Keratinocyte (primary cell): Measurements from ENCODE around the gene CNOT4. TPM values are rescaled to one million over a fixed set of nuclear protein-coding genes. Genes with fewer than 3 reads are reported as not detected.

Source experiments
- DNase-seq: peaks from one replicate; pipeline ENCODE4 v3.0.0-alpha.2; 2011; ENCODE audit warnings: low read depth, missing footprints, low spot score
- FAIRE-seq: peaks from 2 replicates; lab custom pipeline; 2011; peaks lifted over from hg19 to GRCh38; lab: Jason Lieb, UNC
- H2AFZ ChIP-seq: 2 replicates; pipeline ENCODE4 v1.6.0; 2012; ENCODE audit warnings: low read length, control low read depth, inconsistent platforms; ENCODE audit not compliant: control insufficient read depth
- H3K27ac ChIP-seq: 2 replicates; pipeline ENCODE4 v1.5.1; 2011; ENCODE audit warnings: low read length; ENCODE audit not compliant: control insufficient read depth, insufficient read depth
- H3K27me3 ChIP-seq: 3 replicates; pipeline ENCODE4 v1.6.0; 2011; ENCODE audit warnings: low read length; ENCODE audit not compliant: control insufficient read depth, insufficient read depth; ENCODE audit errors: extremely low read depth
- H3K36me3 ChIP-seq, 2 experiments: 2 replicates in 1 of 2; 3 replicates in 1 of 2; pipeline ENCODE4 v1.5.1; 2011; ENCODE audit warnings: low read length in 2 of 2, mild to moderate bottlenecking in 1 of 2; ENCODE audit not compliant: control insufficient read depth in 2 of 2, insufficient read depth in 2 of 2; ENCODE audit errors: extremely low read depth in 1 of 2
- H3K4me1 ChIP-seq: 3 replicates; pipeline ENCODE4 v1.5.1; 2011; ENCODE audit warnings: low read length; ENCODE audit not compliant: control insufficient read depth, insufficient read depth; ENCODE audit errors: extremely low read depth
- H3K4me2 ChIP-seq: 3 replicates; pipeline ENCODE4 v1.6.0; 2011; ENCODE audit warnings: low read depth, low read length; ENCODE audit not compliant: control insufficient read depth, insufficient read depth; ENCODE audit errors: extremely low read depth
- H3K4me3 ChIP-seq, 3 experiments: fragments of 200-600 bp in 1 of 3; sonication (generic) in 1 of 3; 2 replicates in 2 of 3; 3 replicates in 1 of 3; pipeline ENCODE4 v1.5.1; 2011 to 2016; ENCODE audit warnings: low read length in 3 of 3, mild to moderate bottlenecking in 3 of 3, control low read depth in 2 of 3, inconsistent platforms in 1 of 3, low read depth in 1 of 3, mixed read lengths in 1 of 3, mixed run types in 1 of 3, moderate library complexity in 1 of 3; ENCODE audit not compliant: control insufficient read depth in 2 of 3, insufficient read depth in 2 of 3; ENCODE audit errors: extremely low read depth in 1 of 3
- H3K79me2 ChIP-seq: 2 replicates; pipeline ENCODE4 v1.6.0; 2012; ENCODE audit warnings: low read length; ENCODE audit not compliant: control insufficient read depth, insufficient read depth
- H3K9ac ChIP-seq: 3 replicates; pipeline ENCODE4 v1.6.0; 2011; ENCODE audit warnings: low read length; ENCODE audit not compliant: control insufficient read depth, insufficient read depth; ENCODE audit errors: extremely low read depth
- H3K9me1 ChIP-seq: 3 replicates; pipeline ENCODE4 v1.6.0; 2011; ENCODE audit warnings: low read length; ENCODE audit not compliant: control insufficient read depth, insufficient read depth; ENCODE audit errors: extremely low read depth
- H3K9me3 ChIP-seq: 2 replicates; pipeline ENCODE4 v1.5.1; 2012; ENCODE audit warnings: low read depth, low read length; ENCODE audit not compliant: control insufficient read depth
- H4K20me1 ChIP-seq: 3 replicates; pipeline ENCODE4 v1.6.0; 2011; ENCODE audit warnings: low read length; ENCODE audit not compliant: control insufficient read depth, insufficient read depth; ENCODE audit errors: extremely low read depth
- CTCF ChIP-seq, 3 experiments: IDR thresholded peaks in 1 of 3; conservative IDR thresholded peaks in 1 of 3; optimal IDR thresholded peaks in 1 of 3; 2 replicates in 2 of 3; 3 replicates in 1 of 3; pipeline versions ENCODE3 to v1.5.1; 2011; ENCODE audit warnings: low read length in 3 of 3, mild to moderate bottlenecking in 3 of 3, moderate library complexity in 2 of 3, control low read depth in 1 of 3, inconsistent platforms in 1 of 3; ENCODE audit not compliant: insufficient read depth in 2 of 3; ENCODE audit errors: extremely low read depth in 1 of 3
- EZH2 ChIP-seq: IDR thresholded peaks from one replicate; pipeline ENCODE4 v1.6.1; 2012; ENCODE audit warnings: inconsistent platforms, mild to moderate bottlenecking, low read length, moderate library complexity
- dilution Hi-C: fragments of 300-500 bp; cut with MboI; formaldehyde crosslinking; loops from one replicate; pipeline ENCODE4 v1.7.0; 2020; ENCODE audit warnings: low sequenced_read_pairs; ENCODE audit not compliant: extremely low pct_ligation_motif_present
- polyA plus RNA-seq, 5 experiments: library from polyadenylated mRNA; depleted of rRNA in 3 of 5; stranded (reverse) in 3 of 5; stranded (forward) in 1 of 5; unstranded in 1 of 5; fragments of >200 nt; gene quantifications; 1 replicate in 1 of 5; 2 replicates in 3 of 5; 3 replicates in 1 of 5; pipeline versions ENCODE4 v1.2.1 to v1.2.3, GENCODE V29; 2011 to 2012; ENCODE audit warnings: missing spikeins in 2 of 5, low read depth in 1 of 5, low replicate concordance in 1 of 5

CNOT4 gene
- polyA plus RNA-seq, 1 donor (not counting 4 experiments of a cell fraction or from before 2014, with no cell fraction given) = 11.4 TPM

GRCh38 chr7:135430626-135431025, 79.3 kb downstream of the CNOT4 start:
- TF ChIP-seq EZH2 = no peak
- no peak for TF ChIP-seq CTCF (optimal IDR thresholded peaks at IDR 0.05 in 1 of 3, IDR thresholded peaks at IDR 0.05 in 1 of 3, conservative IDR thresholded peaks at IDR 0.05 in 1 of 3; ENCODE audit: extremely low read depth in 1 of 3, insufficient read depth in 2 of 3, low read length in 3 of 3)
- Histone ChIP-seq H3K4me3 (no peak overlapping the region), H3K36me3 (peaks cover 3% of the 10 kb centered on the region in 2 experiments), H3K4me1 (no peaks in the 10 kb centered on the region), H2AFZ (no peak overlapping the region), H3K79me2 (peaks cover 15% of the 10 kb centered on the region), H3K4me2 (no peak overlapping the region), H3K9me1 (no peaks in the 10 kb centered on the region), H3K27me3 (no peaks in the 10 kb centered on the region), H4K20me1 (no peaks in the 10 kb centered on the region), H3K9me3 (no peaks in the 10 kb centered on the region), H3K27ac (no peak overlapping the region), H3K9ac (no peak overlapping the region)
- no peak for DNase-seq
- no peak for FAIRE-seq
- dilution Hi-C loops = no loop called here

GRCh38 chr7:135428879-135429278, 81.0 kb downstream of the CNOT4 start:
- dilution Hi-C loops = no loop called here

More at GRCh38 chr7:135428879-135429278, 81.0 kb downstream of the CNOT4 start:
- Histone ChIP-seq H3K9me3 (no peaks in the 10 kb centered on the region), H3K27ac (no peak overlapping the region), H3K36me3 (peaks cover 0 to under 1% of the 10 kb centered on the region in 2 experiments), H3K4me3 (no peak overlapping the region), H3K4me2 (no peak overlapping the region), H4K20me1 (no peaks in the 10 kb centered on the region), H3K9ac (no peak overlapping the region), H2AFZ (no peak overlapping the region), H3K27me3 (no peaks in the 10 kb centered on the region), H3K9me1 (no peaks in the 10 kb centered on the region), H3K4me1 (no peaks in the 10 kb centered on the region), H3K79me2 (peaks cover 20% of the 10 kb centered on the region)
- no peak for TF ChIP-seq CTCF (optimal IDR thresholded peaks at IDR 0.05 in 1 of 3, IDR thresholded peaks at IDR 0.05 in 1 of 3, conservative IDR thresholded peaks at IDR 0.05 in 1 of 3; ENCODE audit: extremely low read depth in 1 of 3, insufficient read depth in 2 of 3, low read length in 3 of 3)
- no peak for TF ChIP-seq EZH2
- FAIRE-seq (no peak), DNase-seq (no peak)
